ENCODE data around the gene FNDC7.
"Not testable (repeated sequence)": the region's sequence is repeated elsewhere in the genome, so short reads cannot be mapped to it uniquely, and the experiment has no call there.

FNDC7 gene, protein sequence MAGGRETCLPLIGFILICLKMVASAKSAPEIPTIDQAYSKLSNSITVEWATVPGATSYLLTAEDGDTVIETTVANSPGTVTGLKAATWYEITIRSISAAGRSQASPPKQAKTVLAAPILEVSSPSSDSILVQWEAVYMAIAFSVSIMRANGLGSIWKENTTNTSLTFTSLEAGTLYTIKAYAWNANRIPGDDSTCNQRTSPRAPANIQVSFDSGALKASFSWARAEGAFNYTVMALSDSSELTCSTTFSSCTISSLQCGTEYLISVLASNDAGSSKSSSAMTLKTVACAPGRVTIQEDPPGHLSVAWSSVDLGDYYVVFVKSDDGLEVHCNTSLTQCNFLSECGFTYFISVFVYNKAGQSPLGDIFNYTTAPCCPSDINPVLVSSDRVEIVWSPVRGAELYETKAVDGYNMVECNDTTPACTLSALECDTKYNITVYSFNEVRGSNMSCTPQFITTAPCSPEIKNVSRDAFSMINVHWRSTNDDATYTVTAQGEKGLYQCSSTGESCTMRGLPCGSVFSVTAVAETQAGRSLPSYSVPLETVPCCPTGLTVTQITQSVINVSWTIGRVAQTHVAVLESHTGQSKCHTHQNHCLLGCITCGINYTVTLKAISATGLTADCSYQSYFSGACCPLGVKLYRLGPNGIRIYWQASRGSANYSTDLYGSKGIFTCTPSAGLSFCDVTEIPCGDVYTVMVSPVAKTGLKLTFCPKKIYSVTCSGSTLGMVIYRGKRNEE

DNA sequence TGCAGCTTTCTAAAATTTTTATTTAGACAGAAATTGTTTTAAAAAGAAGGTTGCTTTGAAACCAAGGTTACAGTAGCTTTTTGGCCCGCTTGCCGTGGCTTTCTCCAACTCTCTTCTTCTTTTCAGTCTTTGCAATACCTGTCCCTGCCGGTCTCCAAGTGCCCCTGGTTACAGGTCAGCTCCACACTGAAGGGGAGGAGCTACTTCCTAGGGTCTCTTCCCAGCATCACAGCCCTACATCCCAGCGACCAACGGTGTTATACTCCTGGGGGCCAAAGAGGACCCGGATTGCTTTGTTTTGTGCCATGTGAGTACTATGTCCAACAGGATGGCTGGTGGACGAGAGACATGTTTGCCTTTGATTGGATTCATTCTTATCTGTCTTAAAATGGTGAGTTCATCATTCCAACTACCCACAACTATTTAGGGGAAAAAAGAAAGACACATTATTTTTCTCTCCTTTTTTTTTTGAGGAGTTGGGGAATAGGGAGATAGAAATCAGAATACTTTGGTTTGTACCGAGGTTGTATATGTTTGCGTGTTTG, at the start of gene FNDC7:
Gene FNDC7 (plus strand): TSS at position 303 of the 545 bp plus-strand sequence. CDS start 26 bp downstream, at position 329.
- DNase-seq, result no peak

DNA sequence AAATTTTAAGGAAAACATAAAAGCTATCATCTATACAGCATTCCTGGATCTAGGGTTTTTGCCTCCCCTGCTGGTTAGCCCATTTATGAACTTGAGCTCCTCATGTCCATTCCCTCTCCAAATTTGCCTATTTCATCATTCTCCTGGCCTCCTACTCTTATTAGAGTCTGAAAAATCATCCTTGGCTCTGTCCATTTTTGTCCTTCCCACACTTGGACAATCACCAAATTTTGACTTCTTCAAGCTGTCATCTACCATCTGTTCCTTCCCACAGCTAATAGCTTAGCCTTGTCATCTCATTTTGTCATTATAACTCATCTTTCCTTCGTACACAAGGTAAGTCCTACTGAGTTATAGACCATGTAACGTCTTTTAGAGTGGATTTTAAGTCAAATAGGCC, 49.6 kb upstream of the FNDC7 start:
- DNase-seq, result no peak

DNA sequence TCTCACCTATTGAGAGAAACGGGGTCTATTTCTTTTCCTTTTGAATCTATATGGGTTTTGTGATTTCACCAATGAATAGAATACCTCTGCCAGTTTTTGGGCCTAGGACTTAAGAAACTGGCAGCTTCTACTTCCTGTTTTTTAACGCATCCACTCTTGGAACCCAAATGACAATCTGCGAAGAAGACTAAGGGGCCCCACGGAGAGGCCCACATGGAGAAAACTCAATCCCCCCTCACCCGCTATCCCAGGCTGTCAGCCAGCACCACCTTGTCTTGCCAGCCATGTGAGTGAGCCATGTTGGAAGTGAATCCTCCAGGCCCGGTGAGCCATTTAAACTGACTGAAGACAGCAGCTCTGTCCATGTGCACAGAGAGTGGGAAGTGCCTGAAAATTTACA, 48.2 kb upstream of the FNDC7 start:
- DNase-seq, result no peak

DNA sequence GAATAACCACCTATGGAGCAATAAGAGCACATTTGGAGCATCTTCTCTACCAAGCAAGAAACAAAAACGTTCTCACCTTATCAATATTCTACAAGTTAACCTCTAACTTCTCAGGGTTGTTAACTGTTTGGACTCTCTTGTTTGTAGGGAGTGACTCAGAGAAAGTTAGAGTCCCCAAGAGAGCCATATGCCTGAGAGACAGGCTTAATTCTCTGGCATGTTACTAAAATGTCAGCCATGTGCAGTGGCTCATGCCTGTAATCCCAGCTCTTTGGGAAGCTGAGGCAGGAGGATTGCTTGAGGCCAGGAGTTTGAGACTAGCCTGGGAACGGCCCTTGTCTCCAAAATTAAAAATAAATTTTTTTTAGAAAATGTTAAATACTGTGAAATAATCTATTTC, 47.6 kb upstream of the FNDC7 start:
- no peak for DNase-seq

DNA sequence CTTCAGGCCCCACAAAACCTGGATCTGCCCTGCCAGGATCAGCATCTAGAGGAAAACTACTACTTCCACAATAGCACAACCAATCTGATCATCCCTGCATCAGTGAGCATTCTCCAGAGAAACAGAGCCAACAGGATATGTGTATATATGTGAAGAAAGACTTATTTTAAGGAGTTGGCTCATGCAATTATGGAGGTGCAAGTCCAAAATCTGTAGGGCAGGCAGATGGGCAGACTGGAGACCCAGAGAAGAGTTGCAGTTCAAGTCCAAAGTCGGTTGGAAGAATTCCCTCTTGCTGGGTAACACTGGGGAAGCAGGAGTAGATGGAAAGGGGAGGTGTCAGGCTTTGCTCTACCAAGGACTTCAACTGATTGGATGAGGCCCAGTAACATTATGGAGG, 46.9 kb upstream of the FNDC7 start:
- DNase-seq, result no peak

DNA sequence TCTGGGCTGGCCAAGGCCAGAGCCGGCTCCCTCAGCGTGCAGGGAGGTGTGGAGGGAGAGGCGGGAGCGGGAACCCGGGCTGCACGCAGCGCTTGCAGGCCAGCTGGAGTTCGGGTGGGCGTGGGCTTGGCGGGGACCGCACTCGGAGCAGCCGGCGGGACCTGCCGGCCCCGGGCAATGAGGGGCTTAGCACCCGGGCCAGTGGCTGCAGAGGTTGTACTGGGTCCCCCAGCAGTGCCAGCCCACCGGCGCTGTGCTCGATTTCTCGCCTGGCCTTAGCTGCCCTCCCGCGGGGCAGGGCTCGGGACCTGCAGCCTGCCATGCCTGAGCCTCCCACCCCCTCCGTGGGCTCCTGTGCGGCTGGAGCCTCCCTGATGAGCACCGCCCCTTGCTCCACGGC, 45.3 kb upstream of the FNDC7 start:
- DNase-seq, result not testable (repeated sequence)

DNA sequence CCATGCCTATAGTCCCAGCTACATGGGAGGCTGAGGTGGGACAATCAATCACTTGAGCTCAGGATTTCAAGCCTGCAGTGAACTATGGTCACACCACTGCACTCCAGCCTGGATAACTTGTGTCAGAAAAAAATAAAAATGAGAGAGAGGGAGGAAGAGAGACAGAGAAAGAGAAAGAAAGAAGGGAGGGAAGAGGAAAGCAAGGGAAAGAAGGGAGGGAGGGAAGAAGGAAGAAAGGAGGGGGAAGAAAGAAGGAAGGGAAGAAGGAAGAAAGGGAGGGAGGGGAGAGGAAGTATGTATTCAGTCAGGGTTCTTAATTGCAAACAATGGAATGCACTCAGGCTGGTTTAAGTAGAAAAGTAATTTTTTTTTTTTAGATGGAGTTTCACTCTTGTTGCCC, 43.9 kb upstream of the FNDC7 start:
- no peak for DNase-seq

DNA sequence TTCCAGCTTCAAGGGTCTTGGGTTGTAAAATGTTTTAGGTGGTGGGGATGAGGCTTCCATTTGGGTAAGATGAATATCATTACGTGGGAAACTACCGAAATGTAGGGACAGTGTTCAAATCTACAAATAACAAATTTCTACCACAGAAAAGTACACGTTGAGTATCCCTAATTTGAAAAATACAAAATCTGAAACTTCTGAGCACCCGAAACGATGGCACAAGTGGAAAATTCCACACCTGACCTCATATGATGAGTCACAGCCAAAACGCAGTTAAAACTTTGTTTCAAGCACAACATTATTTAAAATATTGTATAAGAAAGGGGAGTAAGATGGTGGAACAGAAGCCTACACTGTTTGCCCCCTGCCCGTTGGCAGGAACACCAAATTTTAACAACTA, 43.0 kb upstream of the FNDC7 start:
- no peak for DNase-seq

DNA sequence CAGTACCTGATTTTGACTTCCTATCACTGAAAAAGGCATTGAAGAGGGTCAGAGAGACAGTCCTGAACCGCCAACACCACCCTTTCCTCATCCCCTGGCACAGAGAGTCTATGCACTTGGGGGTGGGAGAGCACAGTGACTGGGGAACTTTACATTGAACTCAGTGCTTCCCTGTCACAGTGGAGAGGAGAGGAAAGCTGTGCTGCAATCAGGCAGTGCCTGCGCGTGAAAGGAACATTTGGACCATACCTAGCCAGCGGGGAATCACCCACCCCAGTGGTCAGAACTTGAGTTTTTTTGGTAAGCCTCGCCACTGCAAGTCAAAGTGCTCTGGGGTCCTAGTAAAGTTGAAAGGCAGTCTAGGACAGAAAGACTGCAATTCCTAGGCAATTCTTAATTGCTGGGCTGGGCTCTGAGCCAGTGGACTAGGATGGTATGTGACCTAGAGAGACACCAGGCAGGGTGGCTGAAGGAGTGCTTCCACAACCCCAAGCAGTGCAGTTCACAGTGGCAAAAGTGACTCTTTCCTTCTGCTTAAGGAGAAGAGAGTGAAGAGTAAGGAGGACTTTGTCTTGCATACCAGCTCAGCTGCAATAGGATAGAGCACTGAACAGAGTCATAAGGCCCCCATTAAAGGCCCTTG, 42.5 kb upstream of the FNDC7 start:
- no peak for DNase-seq

DNA sequence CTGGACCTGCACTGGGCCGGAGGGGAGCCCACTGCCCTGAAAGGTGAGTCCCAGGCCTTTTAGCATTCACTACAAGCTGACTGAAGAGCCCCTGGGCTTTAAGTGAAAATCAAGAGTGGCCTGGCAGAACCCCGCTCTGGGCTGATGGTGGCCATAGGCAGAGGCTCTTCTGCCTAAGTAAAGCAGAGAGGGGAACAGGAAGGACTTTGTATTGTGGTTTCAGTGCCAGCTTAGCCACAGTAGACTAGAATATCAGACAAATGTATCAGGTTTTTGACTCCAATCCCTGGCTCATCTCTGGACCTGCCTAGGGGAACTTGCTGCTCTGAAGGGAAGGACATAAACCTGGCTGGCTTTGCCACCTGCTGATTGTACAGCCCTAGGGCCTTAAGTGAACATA, 41.6 kb upstream of the FNDC7 start:
- no peak for DNase-seq

DNA sequence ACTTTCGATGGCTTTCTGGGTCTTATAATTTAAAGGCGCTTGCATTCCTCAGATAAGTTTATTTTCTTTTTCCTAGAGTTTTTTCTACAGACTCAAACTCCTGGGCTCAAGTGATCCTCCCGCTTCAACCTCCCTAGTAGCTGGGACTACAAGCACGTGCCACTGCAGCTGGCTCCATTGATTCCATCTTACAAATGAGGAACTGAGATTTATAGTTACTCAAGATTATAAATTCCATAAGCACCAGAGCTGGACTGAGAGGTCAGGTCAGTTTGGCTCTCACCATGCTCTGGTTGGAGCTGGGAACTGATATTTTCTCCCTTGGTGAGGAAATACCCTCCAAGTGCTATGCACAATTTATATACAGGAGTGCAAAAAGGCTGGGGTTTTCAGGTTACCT, 34.0 kb upstream of the FNDC7 start:
- DNase-seq, result no peak

DNA sequence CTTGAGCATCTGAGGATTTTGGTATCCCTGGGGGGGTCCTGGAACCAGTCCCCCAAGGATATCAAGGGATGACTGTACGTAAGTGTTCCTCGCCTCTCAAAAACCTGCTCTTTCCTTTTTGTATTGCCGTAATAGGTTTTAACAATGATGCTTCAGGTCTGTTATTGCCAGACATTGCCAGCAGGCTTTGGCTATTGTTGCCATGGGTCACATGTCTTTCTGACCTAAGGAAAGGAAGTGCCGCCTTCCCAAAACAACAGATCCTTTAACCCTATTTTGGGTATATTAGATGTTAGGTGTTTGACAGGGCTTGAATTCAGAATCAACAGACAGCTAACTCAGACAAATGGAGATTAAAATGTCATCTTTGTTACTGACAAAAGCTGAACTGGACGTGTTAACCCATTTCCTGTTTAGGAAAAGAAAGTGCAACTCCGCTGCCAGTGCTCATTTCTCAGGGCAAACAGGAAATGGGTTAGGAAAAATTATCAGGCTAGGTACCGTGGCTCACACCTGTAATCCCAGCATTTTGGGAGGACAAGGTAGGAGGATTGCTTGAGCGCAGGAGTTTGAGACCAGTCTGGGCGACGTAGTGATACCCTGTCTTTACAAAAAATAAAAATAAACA, 33.0 kb upstream of the FNDC7 start:
- DNase-seq, result no peak

DNA sequence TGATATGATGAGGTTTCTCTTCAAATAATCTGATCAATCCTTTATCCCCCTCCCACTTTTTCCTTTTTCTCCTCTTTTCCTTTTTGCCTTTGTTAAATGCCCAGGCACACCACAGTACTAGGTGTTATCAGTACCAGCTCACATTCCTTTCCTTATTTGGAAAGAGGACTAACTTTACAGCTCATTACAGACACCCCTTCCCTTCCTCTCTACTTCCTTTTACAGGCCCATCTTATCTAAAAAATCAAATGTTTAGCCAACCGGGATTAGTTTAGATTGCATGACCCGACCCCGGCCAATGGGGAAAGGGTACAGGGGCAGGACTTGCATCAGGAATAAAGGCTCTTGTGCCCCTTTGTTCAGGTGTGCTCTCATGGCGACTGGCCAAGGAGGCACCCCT, 31.0 kb upstream of the FNDC7 start:
- DNase-seq, result not testable (repeated sequence)

DNA sequence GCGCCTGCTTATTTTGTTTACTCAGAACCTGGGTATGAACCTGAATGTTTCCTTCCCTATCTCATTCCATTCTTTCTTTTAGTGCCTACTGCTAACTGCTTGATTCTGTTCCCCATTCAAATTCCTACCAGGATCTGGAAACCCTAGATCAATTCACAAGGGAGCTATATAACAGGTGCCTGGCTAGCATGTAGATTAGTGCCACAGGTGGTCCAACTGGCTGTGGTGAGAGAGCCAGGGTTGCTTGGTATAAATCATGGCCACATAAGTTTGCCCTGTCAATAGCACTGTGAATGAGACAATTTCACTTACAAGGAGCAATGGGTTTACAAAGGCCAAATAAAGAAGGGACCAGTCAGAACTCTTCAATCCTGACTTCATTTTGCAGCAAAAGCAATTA, 27.2 kb upstream of the FNDC7 start:
- DNase-seq, result no peak

DNA sequence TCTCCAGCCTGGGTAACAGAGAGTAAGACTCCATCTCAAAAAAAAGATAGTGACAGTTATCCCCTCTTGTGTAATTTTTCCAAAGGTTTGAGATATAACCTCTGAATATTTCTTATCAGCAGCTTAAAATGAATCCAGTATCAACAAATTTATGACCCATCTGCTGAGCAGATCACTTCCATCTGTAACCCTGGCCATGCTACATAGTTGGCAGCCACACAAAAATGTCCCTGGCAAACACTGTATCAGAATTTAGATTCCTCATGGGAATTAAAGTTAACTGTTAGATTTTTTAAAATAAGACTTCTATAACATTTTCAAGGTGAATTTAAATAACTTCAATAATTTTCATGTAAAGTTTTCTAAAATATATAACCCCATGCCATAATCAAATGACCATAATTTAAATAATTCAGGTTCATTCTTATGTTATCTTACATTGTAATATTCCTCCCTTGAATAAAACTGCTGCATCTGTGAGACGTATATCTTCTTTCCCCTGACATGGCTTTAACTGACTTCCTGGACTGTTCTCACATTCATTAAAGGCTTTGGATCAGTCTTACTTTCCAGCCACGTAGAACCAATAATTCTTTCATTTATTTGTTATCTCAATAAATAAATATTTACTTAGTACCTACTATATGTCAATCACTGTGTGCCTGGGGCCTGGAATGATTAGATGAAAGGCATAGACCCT, 25.9 kb upstream of the FNDC7 start:
- DNase-seq, result no peak

DNA sequence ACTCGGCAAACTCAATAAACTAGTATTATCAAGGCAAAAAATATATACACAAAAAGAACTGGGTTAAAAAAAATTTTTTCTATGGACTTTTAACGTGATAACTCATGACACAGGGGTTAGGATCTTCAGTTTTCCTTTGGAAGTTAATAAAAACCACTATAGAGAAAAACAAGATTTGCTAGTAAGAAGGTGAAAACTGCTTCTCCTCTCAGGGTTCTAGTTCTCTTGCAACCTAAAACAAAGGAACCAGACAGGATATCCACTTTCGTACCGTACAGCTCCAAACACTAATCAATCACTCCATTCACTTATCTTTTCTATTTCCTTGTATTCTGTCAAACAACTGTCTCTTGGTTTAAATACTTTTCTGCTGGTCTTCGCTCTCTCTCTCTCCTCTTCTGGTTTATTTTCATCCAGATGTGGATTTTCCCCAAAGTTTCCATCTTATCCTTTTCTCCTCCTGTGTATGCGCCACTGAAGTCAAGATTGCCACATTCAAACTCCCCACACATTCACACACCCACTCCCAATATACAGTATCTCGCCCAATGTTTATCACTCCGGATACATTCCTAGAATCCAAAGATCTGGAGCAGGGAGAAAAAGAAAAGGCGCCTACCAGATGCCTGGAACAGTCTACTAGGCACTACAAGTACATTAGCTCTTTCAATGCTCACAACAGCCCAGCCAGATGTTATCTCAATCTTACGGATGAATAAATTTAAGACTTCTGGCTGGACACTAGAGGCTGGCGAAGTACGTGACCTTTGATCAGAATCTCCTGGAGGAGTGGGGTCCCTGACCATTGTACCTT, 21.4 kb upstream of the FNDC7 start:
- DNase-seq, result no peak

DNA sequence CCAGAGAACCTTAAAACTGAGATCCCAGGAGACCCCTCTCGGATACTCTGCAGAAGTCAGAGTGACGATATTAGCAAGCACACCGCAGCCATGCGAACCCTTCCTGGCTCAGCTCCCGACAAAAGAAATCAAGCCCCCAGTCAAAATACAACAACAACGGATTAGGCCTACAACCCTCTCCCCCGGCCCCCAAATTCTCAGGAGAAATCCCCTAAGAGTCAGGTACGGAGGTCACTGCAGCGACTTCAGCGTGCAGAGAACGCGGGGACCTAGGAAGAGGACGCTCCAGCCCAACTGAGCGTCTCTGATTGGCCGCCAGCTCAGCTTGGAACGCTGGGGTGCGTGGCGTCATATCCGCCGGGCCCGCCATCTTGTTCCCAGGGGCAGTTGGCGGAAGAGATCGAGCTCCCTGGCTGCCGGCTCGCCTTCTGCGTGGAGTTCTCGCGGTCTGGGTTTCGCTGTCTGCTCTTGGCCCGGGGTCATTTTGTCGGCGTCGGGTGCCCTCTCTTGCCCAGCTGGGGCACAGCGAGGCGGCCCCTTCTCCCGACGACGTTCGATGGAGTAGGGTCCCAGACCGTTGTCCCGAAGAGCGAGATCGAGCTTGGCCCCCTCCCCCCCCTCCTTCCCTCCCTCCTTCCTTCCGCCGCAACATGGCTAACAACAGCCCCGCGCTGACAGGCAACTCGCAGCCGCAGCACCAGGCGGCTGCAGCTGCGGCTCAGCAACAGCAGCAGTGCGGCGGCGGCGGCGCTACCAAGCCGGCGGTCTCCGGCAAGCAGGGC, 20.6 kb upstream of the FNDC7 start, which contains the start of gene PRPF38B:
Gene PRPF38B (plus strand): TSS at position 369 of the 782 bp plus-strand sequence. CDS start 282 bp downstream, at position 651.
- DNase-seq, result peak; percentile 93

DNA sequence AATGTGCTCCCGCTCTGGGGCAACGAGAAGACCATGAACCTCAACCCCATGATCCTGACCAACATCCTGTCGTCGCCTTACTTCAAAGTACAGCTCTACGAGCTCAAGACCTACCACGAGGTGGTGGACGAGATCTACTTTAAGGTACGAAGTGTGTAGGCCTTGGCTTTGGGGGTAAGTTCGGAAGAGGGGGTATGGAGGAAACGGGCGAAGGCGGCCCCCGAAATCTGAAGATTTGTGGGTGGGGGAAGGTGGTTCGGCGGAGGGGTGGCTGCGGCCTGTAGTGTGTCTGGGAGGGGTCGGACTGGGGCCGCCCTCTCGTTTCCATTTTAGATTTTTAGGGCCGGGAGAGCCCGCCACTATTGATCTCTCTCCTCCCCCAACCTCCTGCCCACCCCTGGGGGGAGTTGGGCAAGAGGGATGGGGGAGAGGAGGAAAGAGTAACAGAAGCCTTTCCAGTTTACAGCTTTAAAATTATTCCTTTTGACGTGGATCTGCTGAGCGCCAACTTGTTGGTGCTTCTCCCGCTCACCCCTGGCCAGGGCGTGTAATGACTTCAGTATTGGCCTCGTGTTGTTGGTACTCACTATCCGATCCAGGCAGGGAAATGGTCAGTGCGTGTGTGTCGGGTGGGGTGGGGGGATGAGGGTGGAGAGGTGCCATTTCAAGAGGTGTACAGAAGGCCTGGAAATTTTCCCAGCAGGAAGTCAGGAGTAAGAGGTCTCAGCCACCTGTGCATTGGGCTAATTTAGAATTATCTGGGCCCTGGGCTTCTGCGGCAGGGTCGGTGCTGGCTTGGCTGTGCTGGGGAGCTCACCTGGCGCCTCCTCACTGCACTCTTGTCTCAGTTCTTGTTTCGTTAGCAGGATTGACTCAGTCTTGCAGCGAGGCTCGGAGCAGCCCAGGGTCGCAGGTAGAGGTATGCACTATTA, 19.7 kb upstream of the FNDC7 start:
- DNase-seq, result peak; percentile 55

DNA sequence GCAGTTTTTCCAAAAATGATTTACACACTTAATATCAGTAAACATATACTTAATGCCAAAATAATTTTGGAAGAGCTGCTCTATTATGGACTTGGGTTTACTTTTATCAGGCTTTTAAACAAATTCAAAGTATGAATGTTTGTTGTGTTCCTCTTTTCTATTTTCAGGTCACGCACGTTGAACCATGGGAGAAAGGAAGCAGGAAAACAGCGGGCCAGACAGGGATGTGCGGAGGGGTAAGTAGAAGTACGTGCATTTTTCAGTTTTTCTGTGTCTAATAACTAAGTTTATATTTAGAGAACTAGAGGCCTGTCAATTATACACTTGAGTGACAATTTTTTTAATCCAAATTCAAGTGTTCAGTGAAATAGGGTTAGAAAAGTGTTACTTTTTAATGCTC, 17.2 kb upstream of the FNDC7 start:
- DNase-seq, result no peak

Measured in NCI-H345 (cell line).